Bone marrow (tissue), 2 donors: ENCODE data around the gene HMX3.
A peak's percentile ranks its signal among the peaks of the same experiment; 100 is the strongest.

ENCODE experiments used
- DNase-seq, 2 donors: peaks; one replicate each; lab custom pipeline; 2025; lab: John Stamatoyannopoulos, UW

HMX3 gene

GRCh38 chr10:123134343-123134914 lies 1.3 kb upstream of the HMX3 start:
- DNase-seq, result no peak

GRCh38 chr10:123134915-123135414 lies 805 bp upstream of the HMX3 start:
- no peak for DNase-seq

GRCh38 chr10:123136221-123136805 lies 543 bp downstream of the HMX3 start:
- no peak for DNase-seq

DNA sequence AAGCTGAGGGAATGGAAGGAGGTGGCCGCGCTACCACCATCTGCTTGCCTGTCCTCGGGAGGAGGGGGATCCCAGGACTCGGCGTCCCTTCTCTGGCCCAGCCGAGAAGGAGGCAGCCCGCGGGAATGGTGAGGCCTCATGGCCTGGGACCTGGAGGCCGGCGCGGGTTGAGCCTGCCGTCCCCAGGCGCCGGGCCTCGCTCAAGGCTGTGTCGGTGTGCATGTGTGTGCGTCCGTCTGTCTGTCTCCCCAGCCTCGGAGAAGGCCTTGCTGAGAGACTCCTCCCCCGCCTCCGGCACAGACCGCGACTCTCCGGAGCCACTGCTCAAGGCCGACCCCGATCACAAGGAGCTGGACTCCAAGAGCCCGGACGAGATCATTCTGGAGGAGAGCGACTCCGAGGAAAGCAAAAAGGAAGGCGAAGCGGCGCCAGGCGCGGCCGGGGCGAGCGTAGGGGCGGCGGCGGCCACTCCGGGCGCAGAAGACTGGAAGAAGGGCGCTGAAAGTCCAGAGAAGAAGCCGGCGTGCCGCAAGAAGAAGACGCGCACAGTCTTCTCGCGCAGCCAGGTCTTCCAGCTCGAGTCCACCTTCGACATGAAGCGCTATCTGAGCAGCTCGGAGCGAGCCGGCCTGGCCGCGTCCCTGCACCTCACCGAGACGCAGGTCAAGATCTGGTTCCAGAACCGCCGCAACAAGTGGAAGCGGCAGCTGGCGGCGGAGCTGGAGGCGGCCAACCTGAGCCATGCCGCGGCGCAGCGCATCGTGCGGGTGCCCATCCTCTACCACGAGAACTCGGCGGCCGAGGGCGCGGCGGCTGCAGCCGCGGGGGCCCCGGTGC lies 1.3 kb downstream of the HMX3 start:
- peak in 1 of 2 donors; percentile 63 for DNase-seq

- DNase-seq, result no peak
Observed at GRCh38 chr10:123139165-123139520, 3.4 kb downstream of the HMX3 start.

DNA sequence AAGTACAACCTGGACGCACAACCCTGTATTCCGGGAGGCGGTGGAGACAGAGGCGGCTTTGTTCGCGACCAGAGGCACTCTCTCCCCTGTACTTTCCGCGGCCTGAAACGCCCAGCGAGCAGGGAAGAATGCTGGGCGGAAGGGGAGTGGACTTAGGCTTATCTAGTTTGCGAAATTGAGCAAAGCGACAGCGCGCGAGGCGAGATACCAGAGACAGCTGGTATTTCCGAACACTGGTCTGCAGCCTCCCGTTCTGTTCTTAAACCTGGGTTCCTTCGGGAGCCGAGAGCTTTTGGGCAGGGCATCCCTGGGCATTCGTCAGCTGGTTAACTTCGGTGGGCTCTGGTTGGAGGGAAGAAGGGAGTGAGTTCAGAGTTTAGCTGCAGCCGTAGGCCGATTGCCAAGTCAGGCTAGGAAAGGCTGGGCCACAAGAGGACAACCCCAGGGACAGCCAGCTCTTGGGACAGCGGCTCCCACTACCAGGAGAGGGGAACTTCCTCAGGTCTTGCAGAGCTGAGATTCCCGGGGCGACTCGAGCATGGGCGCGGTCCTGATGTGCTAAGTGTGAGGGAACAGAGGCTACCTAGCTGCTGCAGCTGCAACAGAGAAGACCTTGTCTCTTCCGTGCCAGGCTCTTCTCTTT lies 3.9 kb downstream of the HMX3 start:
- no peak for DNase-seq

GRCh38 chr10:123140164-123140982 lies 4.6 kb downstream of the HMX3 start:
- DNase-seq, result no peak

GRCh38 chr10:123140983-123141390 lies 5.2 kb downstream of the HMX3 start:
- no peak for DNase-seq

DNA sequence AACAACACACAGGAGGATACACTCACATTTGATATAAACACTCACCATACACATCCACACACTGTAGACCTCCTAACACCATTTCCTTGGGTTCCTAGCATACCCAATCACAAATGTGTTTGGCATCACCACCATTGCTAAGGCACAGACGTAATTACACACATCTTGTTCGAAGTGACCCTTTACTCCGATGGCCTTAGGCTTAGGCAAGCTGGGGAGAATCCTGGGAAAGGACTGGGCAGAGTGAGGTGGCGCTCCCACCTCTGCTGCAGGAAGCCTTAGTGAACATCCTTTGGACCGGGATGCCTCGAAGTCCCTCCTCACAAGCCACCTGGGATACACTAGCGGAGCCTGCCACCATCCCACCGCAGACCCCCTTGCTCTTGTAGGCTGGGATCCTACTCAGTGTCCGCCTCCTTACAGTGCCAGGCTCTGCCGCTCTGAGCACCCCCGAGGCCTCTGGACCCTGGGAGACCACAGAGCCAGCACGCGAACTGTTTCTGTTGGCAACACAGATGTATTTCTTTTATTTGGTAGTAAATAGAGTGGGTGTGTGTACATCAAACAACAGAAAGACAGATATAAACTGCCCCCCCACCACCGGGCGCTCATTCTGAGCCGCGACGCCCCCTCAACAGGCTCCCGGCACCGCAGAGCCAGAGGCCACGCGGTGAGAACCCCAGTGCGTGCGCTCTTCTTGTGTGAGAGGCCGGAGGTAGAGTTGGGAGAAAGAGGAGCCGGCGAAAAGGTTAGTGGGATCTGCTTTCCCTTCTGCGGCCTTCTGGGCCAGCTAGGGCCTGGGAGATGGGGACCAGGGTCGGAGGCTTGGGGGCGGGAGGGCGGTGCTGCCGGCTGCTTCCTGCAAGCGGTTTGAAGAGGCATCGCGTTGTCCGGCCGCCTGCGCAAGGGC lies 6.3 kb downstream of the HMX3 start:
- no peak for DNase-seq

GRCh38 chr10:123142701-123143161 lies 7.0 kb downstream of the HMX3 start:
- DNase-seq, result no peak

DNA sequence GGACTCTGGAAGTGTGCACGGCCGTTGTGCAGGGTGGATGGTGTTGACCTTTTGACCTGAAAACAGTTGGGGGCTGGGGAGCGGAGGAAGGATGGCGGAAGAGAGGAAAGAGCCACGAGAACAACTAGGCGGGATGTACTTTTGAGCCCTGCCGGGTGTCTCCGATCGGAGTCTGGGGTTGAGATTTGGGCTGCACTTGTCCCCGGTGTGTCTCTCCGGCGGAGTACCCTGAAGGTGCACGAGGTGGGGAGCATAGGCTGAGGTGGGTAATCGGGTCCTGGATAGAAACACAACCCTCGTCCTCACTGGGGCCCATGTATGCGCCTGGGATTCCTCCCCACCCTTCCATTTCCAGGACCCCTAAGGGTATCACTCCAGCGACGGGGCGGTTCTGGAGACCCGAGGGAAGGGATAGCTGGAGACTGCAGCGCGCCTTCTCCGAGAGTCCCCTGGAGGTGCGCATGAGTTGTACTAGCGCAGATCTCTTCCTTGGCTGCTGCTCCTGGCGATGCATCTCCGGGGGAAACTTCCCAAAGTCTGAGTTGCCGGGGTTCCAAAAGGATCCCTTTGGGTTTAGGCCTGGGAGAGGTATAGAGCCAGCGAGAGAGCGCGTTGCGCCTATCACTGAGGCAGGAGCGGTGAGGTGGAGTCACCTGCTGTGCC lies 7.5 kb downstream of the HMX3 start:
- no peak for DNase-seq

DNA sequence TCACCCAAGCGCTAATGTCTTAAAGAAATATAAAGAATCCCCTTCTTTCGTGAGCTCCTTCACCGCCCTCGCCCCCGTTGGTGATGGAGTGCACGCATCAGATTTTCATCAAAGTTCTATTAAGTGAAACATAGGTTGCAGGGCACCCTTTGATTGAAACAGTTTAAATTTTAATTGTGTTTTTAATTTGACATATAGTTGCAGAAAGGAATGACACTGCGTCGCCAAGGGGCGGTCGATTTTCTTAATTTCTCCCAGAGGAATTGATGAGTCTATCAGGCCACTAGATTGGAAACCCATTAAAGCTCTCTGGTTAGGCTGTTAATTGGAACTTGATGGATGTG lies 8.0 kb downstream of the HMX3 start:
- no peak for DNase-seq

- DNase-seq, result no peak
Observed at GRCh38 chr10:123144697-123145541, 9.1 kb downstream of the HMX3 start.

DNA sequence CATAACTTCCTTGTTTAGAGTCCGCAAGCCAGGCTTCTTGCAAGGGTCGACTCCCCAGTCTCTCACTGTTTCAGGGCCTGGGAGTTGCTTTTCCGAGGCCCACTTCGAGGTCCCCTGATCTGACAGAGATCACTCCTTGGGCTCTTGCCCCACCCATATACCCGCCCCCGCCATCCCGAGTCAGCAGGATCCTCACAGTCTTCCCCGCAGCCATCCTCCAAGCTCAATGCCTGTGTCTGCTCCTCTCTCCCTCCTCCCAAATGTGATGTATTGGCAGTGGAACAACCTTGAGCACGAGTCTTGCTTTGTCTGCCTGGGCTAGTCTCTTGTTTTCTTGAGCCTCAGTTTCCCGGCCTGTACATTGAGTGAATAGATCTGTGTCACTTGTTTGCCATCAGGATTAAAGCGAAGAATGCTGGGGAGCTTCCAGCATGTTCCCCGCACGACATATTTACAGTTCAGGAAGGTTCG lies 9.8 kb downstream of the HMX3 start:
- no peak for DNase-seq

DNA sequence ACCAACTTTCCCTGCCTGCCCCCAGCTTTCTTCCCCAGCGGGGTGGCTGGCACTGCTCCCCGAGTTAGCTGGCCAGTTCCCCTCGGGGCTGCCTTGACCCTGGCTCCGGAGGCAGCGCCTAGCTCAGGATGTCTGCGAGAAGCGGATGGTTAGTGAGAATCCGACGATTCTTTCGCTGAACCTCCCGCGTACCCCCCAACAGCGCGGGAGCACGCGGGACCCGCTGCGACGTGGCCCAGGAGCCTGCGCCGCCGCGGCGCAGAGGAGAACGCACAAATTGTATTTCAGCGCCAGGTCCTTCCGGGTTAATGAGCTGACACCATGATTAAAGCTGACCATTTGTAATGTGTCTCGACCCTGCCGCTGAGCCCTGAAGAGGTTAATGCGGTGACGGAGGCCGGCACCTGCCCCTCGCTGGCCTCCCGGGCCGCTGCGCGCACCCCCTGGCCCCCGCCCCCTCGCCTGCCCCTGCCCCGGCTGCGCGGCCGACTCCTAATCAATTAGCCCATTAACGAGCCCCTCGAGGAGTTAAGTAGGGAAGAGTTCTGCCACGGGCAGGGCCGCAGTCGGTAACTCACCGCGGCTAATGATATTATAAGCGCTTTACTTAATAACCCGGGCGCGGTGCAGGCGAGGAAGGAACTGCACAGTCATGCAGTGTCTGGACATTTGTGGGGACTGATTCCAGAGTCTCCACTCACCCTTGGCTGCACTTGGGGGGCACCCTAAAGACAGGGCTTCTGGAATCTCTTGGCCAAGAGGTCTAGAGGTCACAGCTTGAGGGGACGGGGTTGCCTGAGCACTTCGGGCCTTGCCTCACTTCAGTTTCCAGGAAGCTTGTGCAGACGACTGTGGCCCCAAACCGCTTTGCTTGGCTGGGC lies 10.5 kb downstream of the HMX3 start:
- DNase-seq, result no peak

- no peak for DNase-seq
Observed at GRCh38 chr10:123146894-123147634, 11.3 kb downstream of the HMX3 start.

GRCh38 chr10:123147635-123148413 lies 12.1 kb downstream of the HMX3 start, which contains the start of gene HMX2:
TSS of gene HMX2 (plus strand) at chr10:123148136. CDS start at chr10:123148379, 243 bp downstream.
- no peak for DNase-seq
